Stimulated activated CD8-positive, alpha-beta memory T cell treated with anti-CD3 and anti-CD28 coated beads, Interleukin-2, amount 100 ng/mL, for 48 hours (primary cell): ENCODE measurements around the gene PI3.
"Not testable (repeated sequence)": the region's sequence is repeated elsewhere in the genome, so short reads cannot be mapped to it uniquely, and the experiment has no call there.

Source experiments
- DNase-seq, 2 donors: peaks; one replicate each; pipeline ENCODE4 v3.0.0-alpha.2; 2020; ENCODE audit warnings: low read depth in 2 of 2

PI3 gene

GRCh38 chr20:45174434-45175364 lies at the start of gene PI3:
TSS of gene PI3 (plus strand) at chr20:45174902. CDS start at chr20:45174923, 21 bp downstream.
- DNase-seq = no peak

DNA sequence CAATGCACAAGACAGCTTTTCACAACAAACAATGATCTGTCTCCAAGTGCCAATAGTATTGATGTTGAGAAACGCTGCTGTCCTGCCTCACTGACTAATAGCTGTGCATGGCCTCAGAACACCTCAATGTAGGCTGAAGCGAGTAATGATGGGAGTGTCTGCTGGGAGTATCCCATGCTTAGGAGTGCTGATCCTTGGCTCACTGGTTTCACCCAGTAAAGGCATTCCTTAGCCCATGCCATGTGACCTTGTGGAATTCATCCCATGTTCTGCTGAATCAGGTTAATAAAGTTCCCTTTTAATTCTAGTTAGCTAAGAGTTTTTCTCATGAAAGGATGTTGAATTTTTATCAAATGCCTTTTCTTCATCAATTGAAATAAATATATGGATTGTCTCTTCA lies 46.6 kb upstream of the PI3 start:
- DNase-seq = no peak

DNA sequence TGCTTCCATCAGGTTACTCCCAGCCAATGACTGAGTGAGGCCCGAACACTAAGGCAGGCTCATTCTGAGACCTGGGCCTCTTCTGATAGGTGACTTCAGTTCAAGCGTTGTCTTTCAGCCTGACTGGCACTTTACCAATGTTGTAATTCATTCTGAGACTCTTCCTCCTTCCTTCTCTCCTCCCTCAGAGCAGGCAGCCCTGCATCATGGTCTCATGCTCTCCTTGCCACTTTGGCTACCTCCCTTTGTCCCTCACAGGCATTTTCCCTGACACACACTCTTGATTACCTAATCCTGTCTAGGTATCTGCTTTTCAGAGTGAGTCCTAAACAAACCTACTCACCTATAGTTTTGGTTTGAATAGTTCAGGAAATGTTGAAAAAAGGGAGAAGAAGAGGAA lies 37.8 kb upstream of the PI3 start:
- DNase-seq = no peak

GRCh38 chr20:45138561-45139300 lies 36.0 kb upstream of the PI3 start:
- peak; percentile 66 to 82 for DNase-seq

GRCh38 chr20:45139733-45140375 lies 34.8 kb upstream of the PI3 start:
- DNase-seq = not testable (repeated sequence)

DNA sequence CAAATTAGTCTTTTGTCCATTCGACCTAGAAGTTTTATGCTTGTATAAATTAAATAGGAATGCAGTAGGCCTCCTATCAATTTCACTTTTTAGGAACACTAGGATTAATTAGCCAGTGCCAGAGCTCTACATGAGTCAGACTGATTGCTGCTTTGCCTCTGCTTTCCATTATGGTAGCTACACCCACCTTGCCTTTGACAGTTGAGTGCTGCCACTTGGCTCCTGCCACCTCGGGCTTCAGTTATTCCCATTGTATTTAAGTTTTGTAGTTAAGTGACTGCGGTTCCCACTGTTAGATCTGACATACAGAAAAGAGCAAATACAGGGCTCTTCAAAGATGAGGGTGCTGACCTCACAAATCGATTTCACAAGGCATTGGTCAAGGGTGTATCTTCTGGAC lies 33.9 kb upstream of the PI3 start:
- DNase-seq = no peak

DNA sequence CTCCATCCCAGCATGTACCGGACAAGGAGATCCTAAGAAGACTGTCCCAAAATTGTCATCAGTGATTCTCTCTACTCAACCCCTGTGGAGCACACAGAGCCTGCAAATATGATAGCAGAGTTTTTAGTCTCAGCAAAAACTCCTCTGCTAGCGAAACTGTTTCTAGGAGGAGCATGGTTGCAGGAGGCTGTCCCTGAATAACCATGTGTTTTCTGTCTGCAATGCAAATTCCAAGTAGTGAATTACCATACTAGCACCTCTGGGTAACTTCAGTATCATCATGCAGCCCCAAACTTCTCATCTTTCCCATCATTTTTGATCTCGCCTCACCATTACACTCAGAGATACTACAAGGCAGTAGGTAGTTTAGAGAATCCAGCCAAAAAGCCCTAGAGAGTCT lies 25.6 kb upstream of the PI3 start:
- DNase-seq = no peak

DNA sequence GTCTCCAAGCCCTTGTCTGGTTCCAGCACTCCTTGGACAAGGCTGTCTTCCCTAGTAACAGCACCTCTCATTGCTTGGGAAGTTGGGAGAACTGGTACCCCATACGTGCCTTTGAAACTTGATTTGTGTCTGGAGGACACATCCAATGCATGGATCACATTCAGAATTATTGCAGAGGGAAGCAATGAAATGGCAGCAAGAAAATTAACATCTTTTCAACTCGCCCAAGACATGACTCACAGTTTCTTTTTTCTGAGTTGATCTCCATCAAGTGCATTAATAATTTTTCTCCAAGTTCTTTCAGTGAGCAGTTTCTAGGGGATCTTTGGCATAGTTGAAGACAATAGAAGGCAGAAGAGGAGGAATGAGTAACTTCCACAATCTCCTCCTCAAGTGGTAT lies 22.3 kb upstream of the PI3 start:
- DNase-seq = no peak

- no peak for DNase-seq
Observed at GRCh38 chr20:45153147-45153546, 21.6 kb upstream of the PI3 start.

DNA sequence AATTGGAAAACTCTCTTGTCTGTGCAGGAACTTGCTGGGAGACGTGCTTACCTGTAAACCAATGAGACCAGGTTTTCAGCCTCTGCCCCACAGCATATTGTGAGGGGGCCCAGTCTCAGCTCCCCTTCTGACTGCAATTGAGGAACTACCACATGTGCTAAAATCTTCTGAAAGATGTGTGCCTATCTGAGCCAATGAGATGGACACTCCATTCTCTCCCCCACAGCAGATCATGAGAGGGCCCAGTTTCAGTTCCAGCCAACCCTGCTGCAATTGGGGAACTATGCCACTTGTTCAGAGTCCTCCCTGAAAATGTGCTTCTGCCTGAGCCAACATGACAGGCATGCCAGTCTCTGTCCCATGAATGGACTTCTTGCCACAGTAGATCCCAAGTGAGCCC lies 20.9 kb upstream of the PI3 start:
- DNase-seq = no peak

DNA sequence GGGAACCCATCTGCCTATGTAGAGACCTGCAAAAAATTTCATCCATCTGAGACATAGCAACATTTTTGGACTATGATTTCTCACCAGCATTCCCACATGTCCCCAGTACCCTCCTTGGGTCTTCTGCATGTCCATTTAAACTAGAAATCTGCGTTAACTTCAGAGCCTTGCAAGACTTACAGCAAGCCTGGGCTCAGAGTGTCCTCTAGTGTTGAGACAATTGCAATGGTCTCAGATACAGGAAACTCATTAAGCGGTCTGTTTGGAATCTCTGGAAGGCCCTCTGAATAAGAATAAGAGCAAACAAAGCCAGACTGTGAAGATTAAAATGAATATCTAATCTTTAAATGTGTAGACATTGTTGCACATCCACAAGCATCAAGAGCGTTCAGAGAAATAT lies 20.5 kb upstream of the PI3 start:
- no peak for DNase-seq

GRCh38 chr20:45154794-45155193 lies 19.9 kb upstream of the PI3 start:
- DNase-seq = not testable (repeated sequence)

DNA sequence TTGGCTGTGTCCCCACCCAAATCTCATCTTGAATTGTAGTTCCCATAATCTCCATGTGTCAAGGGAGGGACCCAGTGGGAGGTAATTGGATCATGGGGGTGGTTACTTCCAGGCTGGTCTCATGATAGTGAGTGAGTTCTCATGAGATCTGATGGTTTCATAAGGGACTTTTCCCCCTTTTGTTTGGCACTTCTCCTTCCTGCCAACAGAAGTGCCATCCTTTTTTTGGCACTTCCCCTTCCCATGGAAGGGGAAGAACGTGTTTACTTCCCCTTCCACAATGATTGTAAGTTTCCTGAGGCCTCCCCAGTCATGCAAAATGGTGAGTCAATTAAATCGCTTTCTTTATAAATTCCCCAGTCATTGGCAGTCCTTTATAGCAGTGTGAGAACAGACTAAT lies 18.0 kb upstream of the PI3 start:
- DNase-seq = no peak

DNA sequence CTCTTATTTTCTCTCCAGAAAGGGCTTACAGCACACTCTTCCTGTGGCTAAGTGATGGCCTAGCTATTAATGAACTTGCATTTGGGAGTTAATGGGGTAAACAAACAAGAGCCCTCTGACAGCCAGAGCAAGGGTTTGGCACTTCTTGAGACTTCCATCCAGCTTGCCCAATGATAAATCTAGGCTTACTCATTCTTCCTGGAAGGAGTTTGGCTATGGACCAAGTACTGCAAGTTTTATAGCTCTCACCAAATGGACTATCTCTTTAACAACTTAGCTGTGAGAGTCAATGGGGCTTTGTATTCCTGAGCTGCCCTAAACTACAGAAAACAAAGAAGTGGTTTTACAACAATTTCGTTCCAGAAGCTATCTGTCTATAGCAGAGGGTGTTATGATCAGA lies 16.7 kb upstream of the PI3 start:
- no peak for DNase-seq

GRCh38 chr20:45163083-45163803 lies 11.5 kb upstream of the PI3 start:
- DNase-seq = no peak

DNA sequence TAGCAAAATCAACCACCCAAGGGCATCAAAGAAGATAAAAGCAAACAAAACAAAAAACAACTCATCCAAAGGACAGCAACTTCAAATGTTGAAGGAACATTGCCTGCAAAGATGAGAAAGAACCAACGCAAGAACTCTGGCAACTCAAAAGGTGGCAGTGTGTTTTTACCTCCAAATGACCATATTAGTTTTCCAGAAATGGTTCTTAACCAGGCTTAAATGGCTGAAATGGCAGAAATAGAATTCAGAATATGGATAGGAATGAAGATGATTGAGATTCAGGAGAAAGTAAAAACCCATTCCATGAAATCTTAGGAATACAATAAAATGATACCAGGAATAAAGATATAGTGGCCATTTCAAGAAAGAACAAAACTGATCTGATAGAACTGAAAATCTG lies 9.8 kb upstream of the PI3 start:
- DNase-seq = no peak

- DNase-seq = no peak
Observed at GRCh38 chr20:45173522-45173921, 1.2 kb upstream of the PI3 start.

GRCh38 chr20:45176526-45177267 lies 2.0 kb downstream of the PI3 start:
- no peak for DNase-seq

DNA sequence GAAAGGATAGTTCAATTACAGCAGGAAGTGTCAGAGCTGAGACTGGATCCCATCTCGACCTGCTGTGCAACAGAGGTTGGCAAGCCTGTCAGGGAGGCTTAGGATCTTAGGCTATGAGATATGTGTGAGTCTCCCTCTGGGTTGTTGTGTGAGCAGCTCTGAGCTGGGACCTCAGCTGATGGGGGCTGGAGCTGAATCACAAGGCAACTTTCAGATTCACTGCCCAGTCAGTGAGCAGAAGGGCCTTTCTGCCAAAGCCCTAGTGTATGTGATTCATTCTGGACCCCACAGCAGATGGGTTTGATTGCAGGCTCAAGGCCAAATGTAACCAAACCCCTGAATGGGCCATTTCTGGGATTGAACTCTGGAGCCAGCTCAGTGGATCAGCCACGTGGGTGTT lies 4.5 kb downstream of the PI3 start:
- no peak for DNase-seq

- DNase-seq = no peak
Observed at GRCh38 chr20:45181639-45182038, 6.9 kb downstream of the PI3 start.

DNA sequence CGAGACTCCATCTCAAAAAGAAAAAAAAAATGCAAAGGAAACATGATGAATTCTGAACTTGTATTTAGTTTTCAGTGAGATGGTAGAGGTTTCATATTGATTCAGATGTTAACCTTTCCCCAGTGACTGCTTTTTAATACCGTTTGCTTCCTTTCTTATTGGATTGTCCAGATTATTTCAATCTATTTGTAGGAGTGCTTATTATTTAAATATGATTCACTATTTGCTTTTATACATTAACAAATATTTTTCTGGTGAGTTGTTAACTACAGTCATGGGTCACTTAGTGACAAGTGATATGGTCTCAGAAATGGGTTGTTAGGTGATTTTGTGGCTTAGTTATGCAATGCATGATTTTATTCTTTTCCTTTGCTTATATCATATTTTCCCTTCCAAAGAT lies 8.4 kb downstream of the PI3 start:
- DNase-seq = no peak
